PC-9 (cell line): ENCODE data around the gene ANXA6. TPM values are rescaled to one million over a fixed set of nuclear protein-coding genes. Genes with fewer than 3 reads are reported as not detected.

Experiments
- BruUV-seq: library from RNA; stranded (reverse); fragments of 400-500 nt; replicated peaks from 2 replicates; lab custom pipeline; 2021; lab: Mats Ljungman, UMichigan
- CTCF ChIA-PET: fragments of 300-600 bp; sonication (Branson Sonifier 250); formaldehyde crosslinking; loops from one replicate; lab custom pipeline; 2022; ENCODE audit warnings: antibody characterized with exemption; lab: Charles Lee
- POLR2A ChIA-PET: fragments of 300-600 bp; sonication (Branson Sonifier 250); formaldehyde crosslinking; loops from one replicate; lab custom pipeline; 2022; ENCODE audit warnings: antibody characterized with exemption; ENCODE audit not compliant: unreplicated experiment; lab: Charles Lee
- DNase-seq, 2 experiments: peaks; one replicate each; pipeline versions ENCODE4 v3.0.0 to v3.0.0-alpha.2; 2015 to 2022; ENCODE audit warnings: mixed read lengths in 1 of 2
- H2AFZ ChIP-seq: fragments of 200-600 bp; sonication (generic); 2 replicates; pipeline ENCODE4 v1.8.1; 2017; ENCODE audit warnings: antibody characterized with exemption
- H3F3A ChIP-seq: fragments of 200-600 bp; sonication (generic); 2 replicates; pipeline ENCODE4 v1.8.1; 2017; ENCODE audit warnings: antibody characterized with exemption, mild to moderate bottlenecking, low read depth; ENCODE audit not compliant: insufficient read depth
- H3K27ac ChIP-seq: fragments of 200-600 bp; sonication (generic); 2 replicates; pipeline ENCODE4 v1.6.1; 2016; ENCODE audit warnings: mixed run types
- H3K27me3 ChIP-seq: fragments of 200-600 bp; sonication (generic); 2 replicates; pipeline ENCODE4 v1.6.1; 2016; ENCODE audit warnings: low read depth, mixed run types; ENCODE audit not compliant: insufficient read depth
- H3K36me3 ChIP-seq: fragments of 200-600 bp; sonication (generic); 2 replicates; pipeline ENCODE4 v1.6.1; 2016; ENCODE audit warnings: low read depth, mixed run types
- H3K4me1 ChIP-seq: fragments of 200-600 bp; sonication (generic); replicated peaks from 2 replicates; pipeline ENCODE4 v1.6.1; 2016; ENCODE audit warnings: mixed run types; ENCODE audit not compliant: insufficient read depth
- H3K4me2 ChIP-seq: fragments of 200-600 bp; sonication (generic); 2 replicates; pipeline ENCODE4 v1.6.1; 2017; ENCODE audit warnings: mixed run types
- H3K4me3 ChIP-seq: fragments of 200-600 bp; sonication (generic); 2 replicates; pipeline ENCODE4 v1.6.1; 2016; ENCODE audit warnings: mixed run types
- H3K79me2 ChIP-seq: fragments of 200-600 bp; sonication (generic); 2 replicates; pipeline ENCODE4 v1.6.1; 2017; ENCODE audit warnings: low read depth, mixed run types
- H3K9me2 ChIP-seq: fragments of 200-600 bp; sonication (generic); 2 replicates; pipeline ENCODE4 v1.8.1; 2017; ENCODE audit warnings: mild to moderate bottlenecking; ENCODE audit not compliant: insufficient read depth
- H3K9me3 ChIP-seq: fragments of 200-600 bp; sonication (generic); 2 replicates; pipeline ENCODE4 v1.8.1; 2016; ENCODE audit warnings: low read depth; ENCODE audit not compliant: insufficient read depth
- H4K20me1 ChIP-seq: fragments of 200-600 bp; sonication (generic); 2 replicates; pipeline ENCODE4 v1.8.1; 2017; ENCODE audit not compliant: insufficient read depth
- CTCF ChIP-seq: fragments of 200-600 bp; sonication (generic); conservative IDR thresholded peaks from 2 replicates; pipeline ENCODE4 v1.6.1; 2017; ENCODE audit warnings: mixed run types, antibody characterized with exemption, mild to moderate bottlenecking, moderate library complexity
- EZH2 ChIP-seq: fragments of 200-600 bp; sonication (generic); IDR thresholded peaks from 2 replicates; pipeline ENCODE4 v1.8.0; 2017; ENCODE audit warnings: antibody characterized with exemption, low read depth
- intact Hi-C: fragments of 100-400 bp; cut with micrococcal nuclease; formaldehyde crosslinking; loops from one replicate; pipeline ENCODE4 v1.10.0; 2022; ENCODE audit not compliant: unreplicated experiment
- total RNA-seq: library from RNA; stranded (reverse); gene quantifications from 2 replicates; pipeline ENCODE4 v1.2.3, GENCODE V29; 2021

Gene ANXA6
- total RNA-seq, 1 experiment from 2014 or later: 22.4 TPM

- H3K4me3 ChIP-seq: no peak overlapping the region
- no peaks in the 10 kb centered on the region for H4K20me1 ChIP-seq
- H3K4me2 ChIP-seq: no peak overlapping the region
- peaks cover 6% of the 10 kb centered on the region; the same call in 1 of the 2 replicates for H3K27me3 ChIP-seq
- no peaks in the 10 kb centered on the region for H3K79me2 ChIP-seq
- H3K9me3 ChIP-seq: no peaks in the 10 kb centered on the region
- no peaks in the 10 kb centered on the region for H3K9me2 ChIP-seq
- H3K4me1 ChIP-seq: no peaks in the 10 kb centered on the region
- BruUV-seq: no TSS peak
- TF ChIP-seq CTCF (no peak), EZH2 (no peak)
- no peak overlapping the region for H2AFZ ChIP-seq
- H3K27ac ChIP-seq: no peak overlapping the region
- ChIA-PET POLR2A (no interaction called here), CTCF (interaction anchor here (0.7 to 4.0 kb wide), 3 partner anchors 37 to 111 kb away, joined by 3 to 42 read pairs (median 3); no protein-coding TSS in a partner anchor)
- no peaks in the 10 kb centered on the region for H3K36me3 ChIP-seq
- H3F3A ChIP-seq: no peaks in the 10 kb centered on the region
- no peak for DNase-seq
- intact Hi-C loops: loop anchor here (10.0 kb wide), 1 partner anchor 438 kb away; no protein-coding TSS in a partner anchor
Observed at GRCh38 chr5:151162776-151163175, 5.2 kb upstream of the ANXA6 start.

GRCh38 chr5:151159649-151160373 lies 2.2 kb upstream of the ANXA6 start:
- H3K27ac ChIP-seq: no peak overlapping the region
- BruUV-seq: no TSS peak
- no peaks in the 10 kb centered on the region for H3K9me3 ChIP-seq
- no peak overlapping the region for H3K4me2 ChIP-seq
- H3K9me2 ChIP-seq: no peaks in the 10 kb centered on the region
- ChIA-PET CTCF (no interaction called here), POLR2A (no interaction called here)
- no peaks in the 10 kb centered on the region for H3K36me3 ChIP-seq
- TF ChIP-seq CTCF (no peak), EZH2 (no peak)
- intact Hi-C loops: loop anchor here (10.0 kb wide), 1 partner anchor 435 kb away; no protein-coding TSS in a partner anchor
- H3K4me1 ChIP-seq: no peaks in the 10 kb centered on the region
- H3F3A ChIP-seq: no peaks in the 10 kb centered on the region
- no peak overlapping the region for H2AFZ ChIP-seq
- H3K27me3 ChIP-seq: peaks cover 6% of the 10 kb centered on the region; the same call in 1 of the 2 replicates
- no peaks in the 10 kb centered on the region for H3K79me2 ChIP-seq
- no peak for DNase-seq
- no peaks in the 10 kb centered on the region for H4K20me1 ChIP-seq
- no peak overlapping the region for H3K4me3 ChIP-seq

- ChIA-PET CTCF (interaction anchor here (0.6 kb wide), 2 partner anchors 66 to 118 kb away, joined by 4 to 5 read pairs; partner anchors contain the start of gene CCDC69), POLR2A (interaction anchor here (0.5 to 0.9 kb wide), 2 partner anchors 94 to 617 kb away, joined by 3 to 7 read pairs; no protein-coding TSS in a partner anchor)
- Histone ChIP-seq H3K4me2 (peak overlapping the region; percentile 73), H3K27me3 (peaks cover 6% of the 10 kb centered on the region; the same call in 1 of the 2 replicates), H3K9me2 (no peaks in the 10 kb centered on the region), H3K4me1 (no peaks in the 10 kb centered on the region), H3K4me3 (peak overlapping the region; percentile 53; the same call in 1 of the 2 replicates), H3F3A (no peaks in the 10 kb centered on the region), H3K36me3 (no peaks in the 10 kb centered on the region), H3K79me2 (no peaks in the 10 kb centered on the region), H3K9me3 (no peaks in the 10 kb centered on the region), H3K27ac (no peak overlapping the region), H4K20me1 (no peaks in the 10 kb centered on the region), H2AFZ (no peak overlapping the region; the same call in 1 of the 2 replicates)
- TF ChIP-seq CTCF: no peak
- no peak for TF ChIP-seq EZH2
- DNase-seq: no peak
- no TSS peak for BruUV-seq
- intact Hi-C loops: no loop called here
Observed at GRCh38 chr5:151158287-151158661, 695 bp upstream of the ANXA6 start.
